HG02885 (cell line): ENCODE measurements around the gene TAS2R8.
"Not testable (repeated sequence)": the region's sequence is repeated elsewhere in the genome, so short reads cannot be mapped to it uniquely, and the experiment has no call there.

Source experiments
- ATAC-seq: cut with Tn5 transposase; IDR thresholded peaks from one replicate; pipeline ENCODE4 v1.9.1; 2021; ENCODE audit warnings: mild to moderate bottlenecking; ENCODE audit not compliant: unreplicated experiment, poor library complexity

The TAS2R8 gene, protein sequence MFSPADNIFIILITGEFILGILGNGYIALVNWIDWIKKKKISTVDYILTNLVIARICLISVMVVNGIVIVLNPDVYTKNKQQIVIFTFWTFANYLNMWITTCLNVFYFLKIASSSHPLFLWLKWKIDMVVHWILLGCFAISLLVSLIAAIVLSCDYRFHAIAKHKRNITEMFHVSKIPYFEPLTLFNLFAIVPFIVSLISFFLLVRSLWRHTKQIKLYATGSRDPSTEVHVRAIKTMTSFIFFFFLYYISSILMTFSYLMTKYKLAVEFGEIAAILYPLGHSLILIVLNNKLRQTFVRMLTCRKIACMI

DNA sequence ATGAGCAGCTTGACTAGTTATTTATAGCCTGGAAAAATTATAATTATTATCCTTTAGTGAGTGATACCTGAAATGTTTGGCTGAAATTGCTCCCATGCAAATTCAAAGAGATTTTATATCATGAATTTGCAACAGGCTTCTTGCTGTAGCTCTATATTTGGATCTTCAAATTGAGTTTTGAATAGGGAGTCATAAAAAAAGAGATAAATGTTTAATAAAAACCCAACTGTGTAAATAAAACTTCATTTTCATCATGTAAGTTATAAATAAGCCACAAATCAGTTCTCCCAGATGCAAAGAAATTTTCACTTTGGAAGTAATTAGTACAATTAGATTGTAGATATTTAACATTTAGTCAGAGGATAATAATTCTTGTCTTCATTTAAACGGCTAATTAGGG is at the start of gene TAS2R8:
TAS2R8 (minus strand) TSS at position 101 of the 400 bp plus-strand sequence. CDS start 306 bp downstream, outside the sequence.
- no peak for ATAC-seq

DNA sequence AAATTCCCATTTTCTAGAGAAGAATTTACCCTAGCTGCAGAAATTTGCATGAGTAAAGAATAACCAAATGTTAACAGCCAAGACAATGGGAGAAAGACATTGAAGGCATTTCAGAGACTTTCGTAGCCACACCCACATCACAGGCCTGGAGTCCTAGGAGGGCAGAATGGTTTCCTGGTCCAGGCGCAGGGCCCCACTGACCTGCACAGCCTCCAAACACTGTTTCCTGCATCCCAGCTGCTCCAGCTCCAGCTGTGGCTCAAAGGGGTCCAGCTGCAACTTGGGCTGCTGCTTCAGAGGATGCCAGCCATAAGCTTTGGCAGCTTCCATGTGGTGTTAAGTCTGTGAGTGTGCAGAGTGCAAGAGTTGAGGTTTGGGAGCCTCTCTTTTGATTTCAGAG is 48.7 kb upstream of the TAS2R8 start:
- ATAC-seq, result no peak

DNA sequence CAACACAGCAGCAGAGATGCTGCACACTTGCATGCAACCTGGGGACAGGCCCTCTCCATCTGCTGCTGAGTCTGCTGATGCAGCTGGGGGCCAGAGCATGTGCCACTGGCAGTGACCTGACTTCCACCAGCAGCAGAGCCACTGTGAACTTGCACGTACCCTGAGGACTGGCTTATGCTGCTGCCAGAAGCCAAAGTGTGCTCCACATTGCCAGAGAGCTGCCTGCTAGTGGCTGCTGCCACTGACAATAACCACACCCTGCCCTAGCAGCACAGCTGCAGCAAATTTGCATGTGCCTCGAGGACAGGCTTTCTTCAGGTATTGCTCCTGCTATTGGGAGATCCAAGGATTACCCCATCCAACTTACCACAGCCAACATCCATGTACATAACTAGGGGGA is 46.7 kb upstream of the TAS2R8 start:
- no peak for ATAC-seq

DNA sequence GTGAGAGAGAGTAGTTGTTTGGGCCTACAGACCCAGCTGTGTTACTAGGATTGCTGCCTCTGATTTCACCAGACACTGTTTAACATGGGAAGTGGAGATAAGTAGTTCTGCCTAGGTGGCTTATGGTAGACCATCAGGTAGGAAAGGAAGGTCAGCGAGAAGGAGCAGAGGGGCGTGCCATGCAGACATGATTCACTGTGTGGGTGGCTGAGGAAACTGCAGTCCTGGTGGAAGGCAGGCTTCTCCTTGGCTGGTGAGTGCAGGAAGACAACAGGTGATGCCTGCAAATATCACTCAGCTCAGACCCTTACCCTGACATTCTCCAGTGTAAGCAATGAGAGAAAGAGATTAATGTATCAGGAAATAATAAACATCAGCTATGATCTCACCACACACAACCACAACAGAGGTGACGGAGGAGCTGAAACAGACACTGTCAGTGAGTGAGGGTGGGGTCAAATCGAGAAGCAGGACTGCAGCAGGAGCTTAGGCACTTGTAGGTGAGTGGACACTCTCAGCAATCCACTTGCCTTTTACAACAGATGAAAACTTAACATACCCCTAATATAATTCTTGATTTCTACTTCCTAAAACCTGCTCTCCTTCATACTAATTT is 44.3 kb upstream of the TAS2R8 start:
- ATAC-seq, result no peak

DNA sequence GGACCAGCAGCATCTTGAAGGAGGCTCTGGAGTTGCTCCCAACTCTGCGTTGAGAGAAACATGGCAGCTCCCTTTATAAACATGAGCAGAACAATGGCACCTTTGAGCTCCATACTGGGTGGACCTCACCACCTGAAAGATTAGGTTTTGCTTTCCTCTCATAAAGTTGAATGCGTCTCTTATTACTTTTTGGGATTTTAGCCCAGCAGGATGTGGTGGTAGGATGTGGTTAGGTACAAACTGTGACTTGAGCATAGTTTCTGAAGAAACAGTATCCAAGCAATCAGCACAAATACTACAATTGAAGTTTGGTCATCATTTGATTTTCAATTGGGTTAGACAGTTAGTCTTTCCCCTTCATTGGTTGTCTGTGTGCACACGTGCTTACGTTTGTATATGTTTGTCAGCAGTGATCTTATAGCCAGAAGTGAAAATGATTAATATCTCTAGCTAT is 42.4 kb upstream of the TAS2R8 start, which contains the start of gene PRR4:
PRR4 (minus strand) TSS at position 51 of the 454 bp plus-strand sequence; CDS start at position 13, 38 bp downstream.
- no peak for ATAC-seq

DNA sequence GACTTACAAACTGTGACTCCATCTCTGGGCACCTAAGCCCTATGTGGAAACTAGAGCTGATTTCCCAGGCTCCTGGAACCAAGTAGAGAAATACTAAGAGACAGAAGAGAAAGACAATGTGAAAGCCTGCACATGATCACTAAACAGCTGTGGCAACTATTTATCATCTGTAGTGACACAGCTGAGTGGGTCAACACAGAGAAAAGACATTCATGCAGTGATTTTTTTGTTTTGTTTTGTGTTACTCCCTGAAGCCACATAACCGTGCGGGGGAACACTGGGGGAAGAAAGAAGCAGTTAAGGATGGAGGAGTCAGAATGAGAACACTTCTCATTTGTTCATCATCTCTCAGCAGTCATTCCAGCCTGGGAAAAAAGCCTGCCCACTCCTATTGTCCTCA is 40.7 kb upstream of the TAS2R8 start:
- no peak for ATAC-seq

DNA sequence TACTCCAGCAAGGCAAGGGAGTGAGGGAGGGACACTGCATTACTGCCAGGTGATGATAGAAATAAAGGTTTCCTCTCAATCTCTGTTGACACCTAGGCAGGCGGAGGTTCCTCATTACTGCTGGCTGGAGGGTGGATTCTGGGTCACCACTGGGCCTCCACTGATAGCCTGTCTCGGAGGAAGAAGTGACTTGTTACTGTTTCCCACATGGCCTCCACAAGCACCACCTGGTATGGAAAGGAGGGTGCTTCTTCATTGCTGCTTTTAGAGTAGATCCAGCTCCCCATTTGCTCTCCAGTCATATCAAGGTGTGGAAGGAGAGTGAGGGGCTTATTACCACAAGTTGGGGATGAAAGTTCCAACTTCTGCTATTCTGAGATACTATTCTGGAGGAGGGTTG is 35.8 kb upstream of the TAS2R8 start:
- no peak for ATAC-seq

DNA sequence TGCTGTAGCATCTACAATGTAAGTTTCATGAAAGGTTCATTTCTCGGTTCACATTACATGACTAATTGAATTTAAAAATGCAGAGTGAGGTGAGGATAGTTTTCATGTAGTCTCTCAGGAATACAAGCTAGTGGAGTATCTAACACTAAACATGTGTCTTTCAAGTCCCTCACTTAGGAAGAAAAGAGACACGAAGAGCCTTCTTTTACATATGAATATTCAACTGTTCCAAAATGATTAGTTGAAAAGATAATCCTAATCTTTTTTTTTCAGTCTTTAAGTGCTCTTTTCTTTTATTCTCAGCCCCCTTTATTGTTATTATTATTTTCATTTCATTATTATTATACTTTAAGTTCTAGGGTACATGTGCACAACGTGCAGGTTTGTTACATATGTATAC is 31.4 kb upstream of the TAS2R8 start:
- ATAC-seq, result no peak

DNA sequence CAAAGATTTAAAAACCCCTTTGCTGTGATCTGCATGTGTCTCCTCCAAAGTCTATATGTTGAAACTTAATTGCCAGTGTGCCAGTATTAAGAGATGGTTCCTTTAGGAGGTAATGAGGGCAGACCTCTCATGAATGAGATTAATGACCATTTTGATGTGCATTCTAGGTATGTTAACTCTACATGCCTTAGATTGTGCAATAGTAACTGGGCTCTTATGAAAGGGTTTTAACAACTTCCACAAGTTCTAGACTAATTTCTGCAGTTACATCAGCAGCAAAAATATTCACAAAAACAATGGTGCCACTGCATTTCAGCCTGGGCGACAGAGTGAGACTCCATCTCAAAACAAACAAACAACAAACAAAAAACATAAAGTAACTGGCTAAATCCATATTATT is 22.9 kb upstream of the TAS2R8 start:
- no peak for ATAC-seq

DNA sequence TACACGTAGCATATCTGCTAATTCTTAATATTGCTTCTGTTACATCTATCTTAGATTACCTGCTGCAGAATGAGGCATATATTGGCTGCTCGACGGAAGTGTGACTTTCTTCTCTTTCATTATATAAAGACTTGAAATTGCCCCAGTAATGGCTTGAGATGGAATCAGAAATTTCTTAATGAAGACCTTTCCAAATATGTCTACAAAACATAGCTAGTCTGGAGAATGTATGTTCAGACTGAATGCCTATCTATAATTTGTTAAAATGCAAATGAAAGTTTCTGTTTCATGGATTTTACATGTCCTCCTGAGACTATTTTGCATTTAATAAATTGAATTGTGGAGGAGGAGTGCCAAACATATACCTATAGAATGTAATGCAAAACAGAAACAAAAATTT is 19.2 kb upstream of the TAS2R8 start, which contains the start of gene TAS2R10:
TAS2R10 (minus strand) TSS at position 101 of the 400 bp plus-strand sequence; CDS start at position 12, 89 bp downstream.
- ATAC-seq, result no peak

DNA sequence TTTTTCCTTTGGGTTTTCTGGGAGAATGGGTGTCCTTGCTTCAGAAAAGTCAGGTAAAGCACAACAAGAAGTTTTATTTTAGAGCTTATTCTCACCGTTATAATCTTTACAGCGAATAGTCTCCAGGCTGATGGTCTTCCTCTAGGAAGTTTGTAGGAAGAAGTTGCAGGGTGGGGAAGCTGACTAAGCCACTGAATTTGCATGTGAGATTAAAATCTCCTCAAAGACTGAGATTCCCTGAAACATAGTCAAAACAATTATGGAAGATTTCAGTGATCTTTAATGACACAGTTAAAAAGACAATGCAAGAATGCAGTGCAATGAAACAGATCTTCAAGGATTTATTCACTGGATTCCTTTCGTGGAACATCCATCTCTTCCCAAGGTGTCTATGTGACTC is 17.9 kb upstream of the TAS2R8 start:
- ATAC-seq, result no peak

DNA sequence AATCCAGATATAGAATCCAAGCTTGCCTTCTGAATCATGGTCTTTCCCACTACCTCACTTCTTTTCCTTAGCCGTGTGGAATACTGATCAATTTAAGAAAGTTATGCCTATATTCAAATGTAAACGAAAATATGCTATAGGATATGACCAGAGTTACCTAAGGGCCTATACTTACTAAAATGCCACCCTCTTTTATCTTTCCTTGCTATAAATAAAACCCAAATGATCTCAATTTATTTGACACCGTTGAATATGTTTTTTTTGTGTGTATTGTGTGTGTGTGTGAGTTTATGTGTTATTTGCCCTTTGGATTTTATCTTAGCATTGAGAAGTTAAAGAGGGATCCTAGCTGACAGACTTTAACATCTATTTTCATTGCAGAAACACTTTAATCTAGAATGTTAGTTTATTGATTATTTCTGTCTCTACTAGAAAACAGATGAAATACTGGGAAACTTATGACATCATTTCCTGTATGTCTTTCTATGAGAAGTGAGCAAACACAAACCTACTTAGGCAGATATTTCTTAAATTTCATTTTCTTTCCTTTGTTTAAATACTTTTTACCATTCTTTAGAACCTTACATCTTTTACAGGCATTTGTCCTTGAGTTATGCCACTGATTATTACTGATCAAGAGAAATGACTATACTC is 4.9 kb upstream of the TAS2R8 start:
- no peak for ATAC-seq

DNA sequence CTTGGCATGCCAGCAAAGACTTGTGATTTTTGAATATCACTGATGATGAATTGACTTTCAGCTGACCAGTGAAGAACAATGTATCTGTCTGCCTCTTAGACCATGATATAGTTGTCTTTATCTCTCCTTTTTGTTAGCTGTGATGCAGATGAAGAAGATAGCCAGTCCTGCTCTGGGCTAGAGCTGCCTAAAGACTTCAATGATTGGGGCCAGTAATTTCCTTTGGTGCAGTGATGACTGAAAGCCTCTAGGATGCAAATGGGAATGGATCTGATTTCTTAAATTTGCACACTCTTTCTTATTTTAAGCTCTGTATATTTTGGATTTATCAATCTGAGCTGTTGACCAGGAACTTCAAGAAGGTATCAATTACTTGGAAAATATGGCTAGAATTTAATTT is 3.0 kb upstream of the TAS2R8 start, which contains the start of gene TAS2R9:
TAS2R9 (minus strand) TSS at position 101 of the 400 bp plus-strand sequence; CDS start at position 8, 93 bp downstream.
- ATAC-seq, result no peak

DNA sequence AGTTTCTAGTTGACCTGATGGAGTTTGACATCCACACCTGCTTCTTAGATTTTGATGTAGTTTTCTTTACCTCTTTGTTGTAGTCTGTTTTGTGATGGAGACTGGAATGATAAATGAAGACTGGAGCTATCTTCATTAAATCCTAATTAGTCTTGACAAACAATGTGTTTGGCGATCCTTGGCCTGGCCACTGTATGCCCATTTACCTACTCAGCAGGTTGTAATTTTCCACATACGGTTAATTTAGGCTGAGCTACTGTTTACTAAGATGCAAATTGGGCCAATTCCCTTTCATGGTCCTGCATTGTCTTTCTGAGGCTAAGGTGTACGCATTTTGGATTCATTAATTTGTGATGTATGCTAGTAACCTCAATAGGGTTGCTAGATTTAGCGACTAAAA is 4.5 kb downstream of the TAS2R8 start, which contains the start of gene TAS2R7:
TAS2R7 (minus strand) TSS at position 41 of the 400 bp plus-strand sequence. CDS start 57 bp downstream, outside the sequence.
- ATAC-seq, result no peak

DNA sequence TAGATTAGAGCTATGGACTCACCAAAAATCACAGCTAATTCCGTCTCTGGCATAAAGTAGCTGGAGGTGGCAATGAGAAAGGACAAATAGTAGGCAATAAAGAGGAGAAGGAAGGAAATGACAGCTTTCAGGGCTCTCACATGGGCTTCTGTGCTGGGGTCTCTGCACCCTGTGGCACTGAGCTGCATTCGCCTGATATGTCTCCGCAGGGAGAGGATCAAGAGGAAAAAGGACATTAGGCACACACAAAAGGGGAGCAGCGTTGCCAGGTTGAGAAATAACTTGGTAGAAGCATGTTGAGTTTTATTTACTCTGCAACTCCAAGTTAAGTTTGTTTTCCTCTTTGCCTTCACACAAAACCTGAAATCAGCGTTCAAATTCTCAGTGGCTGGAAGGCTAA is 5.3 kb downstream of the TAS2R8 start:
- no peak for ATAC-seq

DNA sequence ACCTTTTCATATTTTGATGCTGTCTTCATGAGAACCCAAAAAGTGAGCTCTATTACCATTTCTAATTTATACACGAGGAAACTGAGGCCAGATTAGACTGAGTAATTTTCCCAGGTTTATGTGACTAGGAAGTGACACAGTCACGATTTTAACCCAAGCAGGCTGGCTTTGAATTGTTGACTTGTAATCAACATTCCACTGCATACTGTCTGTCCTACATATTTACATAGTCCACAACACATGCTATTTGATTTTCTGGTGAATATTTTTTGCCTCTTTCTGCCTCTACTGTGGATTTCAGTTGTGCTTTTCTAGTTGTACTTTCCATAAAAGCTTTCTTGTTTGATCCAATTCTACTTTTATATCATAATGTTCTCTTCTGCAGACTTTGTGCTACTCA is 12.9 kb downstream of the TAS2R8 start:
- no peak for ATAC-seq

DNA sequence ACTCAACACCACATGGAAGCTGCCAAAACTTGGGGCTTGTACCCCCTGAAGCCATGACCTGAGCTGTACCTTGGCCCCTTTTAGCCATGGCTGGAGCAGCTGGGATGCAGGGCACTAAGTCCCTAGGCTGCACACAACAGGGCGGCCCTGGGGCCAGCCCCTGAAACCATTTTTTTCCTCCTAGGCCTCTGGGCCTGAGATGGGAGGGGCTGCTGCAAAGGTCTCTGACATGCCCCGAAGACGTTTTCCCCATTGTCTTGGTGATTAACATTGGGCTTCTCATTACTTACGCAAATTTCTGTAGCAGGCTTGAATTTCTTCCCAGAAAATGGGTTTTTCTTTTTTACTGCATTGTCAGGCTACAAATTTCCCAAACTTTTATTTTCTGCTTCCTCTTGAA is 15.3 kb downstream of the TAS2R8 start:
- not testable (repeated sequence) for ATAC-seq

DNA sequence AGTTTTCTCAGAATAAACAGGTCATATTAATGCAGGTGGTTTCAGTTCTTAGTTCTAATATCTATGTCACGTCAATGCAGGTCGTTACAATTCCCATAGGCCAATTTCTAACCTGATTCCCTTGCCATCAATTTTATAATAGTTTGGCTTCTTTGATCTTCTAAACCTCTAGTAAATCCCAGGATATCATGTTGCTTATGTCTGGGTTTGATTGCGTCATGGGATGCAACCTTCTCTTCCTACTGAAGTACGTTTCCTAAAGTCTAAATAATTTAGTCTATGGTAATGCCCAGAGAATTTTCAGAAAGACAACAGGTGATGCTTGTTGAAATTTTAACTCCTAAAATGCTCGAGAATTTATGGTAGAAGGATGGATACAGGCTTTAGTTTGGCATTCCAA is 23.8 kb downstream of the TAS2R8 start:
- ATAC-seq, result no peak

DNA sequence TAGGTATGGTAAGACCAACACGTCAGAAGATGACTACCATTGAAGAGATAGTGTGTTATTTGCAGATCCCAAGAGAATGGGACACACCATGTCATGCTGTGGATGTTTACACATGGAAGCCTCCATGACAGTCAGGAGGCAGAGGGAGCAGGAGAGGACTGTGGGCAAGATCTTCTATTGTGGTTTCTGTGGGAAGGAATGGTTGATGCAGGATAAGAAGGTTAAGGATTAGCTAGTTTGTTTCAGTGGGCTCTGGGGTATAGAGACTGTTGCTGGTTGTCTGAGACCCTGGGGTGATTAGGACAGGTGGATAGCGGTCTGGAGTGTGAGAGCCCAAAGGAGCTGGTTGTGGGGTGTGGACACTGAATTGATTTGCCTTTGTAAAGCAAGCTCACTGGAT is 28.0 kb downstream of the TAS2R8 start:
- no peak for ATAC-seq

DNA sequence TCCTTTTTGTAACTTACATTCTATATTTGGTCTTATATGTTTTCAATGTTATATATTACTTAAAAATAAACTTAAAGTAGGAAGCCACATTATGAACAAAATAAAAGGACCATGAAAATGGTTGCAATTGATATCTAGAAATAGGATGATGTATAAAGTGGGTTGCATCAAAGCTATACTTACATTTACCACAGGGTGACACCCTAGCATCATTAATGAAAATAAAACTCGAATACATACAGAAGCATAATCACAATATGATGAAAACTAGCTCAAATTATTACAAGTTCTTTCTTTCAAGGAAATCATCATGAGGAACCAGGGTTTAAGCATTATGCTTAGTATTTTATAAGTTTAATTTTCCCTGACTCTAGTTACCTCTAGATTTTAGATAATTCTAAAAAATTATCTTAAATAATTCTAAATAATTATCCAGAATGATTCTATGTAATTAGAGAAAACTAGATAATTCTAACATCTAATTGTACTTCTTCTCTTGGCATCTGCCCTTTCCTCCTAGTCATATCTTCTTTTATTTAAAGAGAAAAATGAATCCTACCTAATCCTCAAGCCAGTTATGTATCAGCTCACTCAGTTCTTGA is 35.9 kb downstream of the TAS2R8 start:
- no peak for ATAC-seq

DNA sequence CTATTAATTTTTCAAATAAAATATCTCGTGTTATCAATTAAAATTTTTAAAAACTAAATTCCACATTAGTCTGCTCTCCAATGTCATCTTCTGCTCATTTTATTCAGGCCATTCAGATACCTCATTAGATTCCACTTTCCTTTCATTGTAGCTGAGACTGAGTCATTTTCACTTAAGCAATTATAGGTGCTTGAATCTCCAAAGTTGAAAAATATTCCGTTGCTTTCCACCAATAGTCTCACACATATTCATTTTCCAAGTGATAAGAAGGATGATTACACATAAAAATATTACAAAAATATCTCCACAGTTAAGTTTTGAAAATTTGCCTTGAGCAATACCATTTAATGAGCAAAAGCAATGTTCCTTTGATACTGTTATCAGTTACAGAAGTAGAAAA is 47.4 kb downstream of the TAS2R8 start:
- ATAC-seq, result no peak
